OCI-LY1 (cell line): Measurements from ENCODE around the gene AP4E1.

Experiments
- CTCF ChIP-seq: fragments of 200-600 bp; sonication (generic), shearing (Covaris generic); IDR thresholded peaks from 2 replicates; pipeline ENCODE4 v1.5.1; 2017; ENCODE audit warnings: mild to moderate bottlenecking, antibody characterized with exemption, low read length, moderate library complexity, mixed read lengths
- EZH2 ChIP-seq: fragments of 200-600 bp; sonication (generic), shearing (Covaris generic); IDR thresholded peaks from 2 replicates; pipeline ENCODE4 v1.8.0; 2017; ENCODE audit warnings: borderline replicate concordance, mixed run types, mild to moderate bottlenecking, antibody characterized with exemption, low read length, moderate library complexity, mixed read lengths

GRCh38 chr15:50925281-50925680 is 16.8 kb downstream of the AP4E1 start:
- TF ChIP-seq CTCF = no peak
- TF ChIP-seq EZH2 = no peak
